GM23338 (cell line): ENCODE results near the gene TRAF3. TPM values are rescaled to one million over a fixed set of nuclear protein-coding genes. Genes with fewer than 3 reads are reported as not detected.

Source experiments
- ATAC-seq: fragments of 200-7000 bp; cut with Tn5 transposase; 3 replicates; pipeline ENCODE4 v1.9.1; 2020
- DNase-seq: peaks from one replicate; pipeline ENCODE4 v3.0.0-alpha.2; 2015; ENCODE audit warnings: low spot score
- H2AFZ ChIP-seq: fragments of 200-600 bp; sonication (generic); 2 replicates; pipeline ENCODE4 v1.8.0; 2016; ENCODE audit warnings: antibody characterized with exemption, mild to moderate bottlenecking, moderate library complexity
- H3F3A ChIP-seq: fragments of 200-600 bp; sonication (generic); replicated peaks from 2 replicates; pipeline ENCODE4 v1.8.0; 2017; ENCODE audit warnings: antibody characterized with exemption, mixed run types, low read depth
- H3K27ac ChIP-seq: fragments of 200-600 bp; sonication (generic); 2 replicates; pipeline ENCODE4 v1.6.1; 2016; ENCODE audit warnings: low read depth
- H3K27me3 ChIP-seq: fragments of 200-600 bp; sonication (generic); 2 replicates; pipeline ENCODE4 v1.8.0; 2016; ENCODE audit warnings: mild to moderate bottlenecking, mixed run types, moderate library complexity; ENCODE audit not compliant: insufficient read depth
- H3K36me3 ChIP-seq: fragments of 200-600 bp; sonication (generic); 2 replicates; pipeline ENCODE4 v1.8.0; 2016; ENCODE audit warnings: mild to moderate bottlenecking; ENCODE audit not compliant: insufficient read depth
- H3K4me1 ChIP-seq: fragments of 200-600 bp; sonication (generic); 2 replicates; pipeline ENCODE4 v1.8.0; 2016; ENCODE audit warnings: mild to moderate bottlenecking, moderate library complexity; ENCODE audit not compliant: insufficient read depth
- H3K4me2 ChIP-seq: fragments of 200-600 bp; sonication (generic); 2 replicates; pipeline ENCODE4 v1.7.1; 2017; ENCODE audit warnings: mixed run types
- H3K4me3 ChIP-seq: fragments of 200-600 bp; sonication (generic); 2 replicates; pipeline ENCODE4 v1.6.1; 2016; ENCODE audit warnings: mixed run types
- H3K79me2 ChIP-seq: fragments of 200-600 bp; sonication (generic); replicated peaks from 2 replicates; pipeline ENCODE4 v1.8.0; 2017; ENCODE audit warnings: mild to moderate bottlenecking; ENCODE audit not compliant: insufficient read depth
- H3K9me2 ChIP-seq: fragments of 200-600 bp; sonication (generic); 2 replicates; pipeline ENCODE4 v1.8.0; 2017; ENCODE audit not compliant: insufficient read depth
- H4K20me1 ChIP-seq: fragments of 200-600 bp; sonication (generic); replicated peaks from 2 replicates; pipeline ENCODE4 v1.8.0; 2017; ENCODE audit warnings: mild to moderate bottlenecking; ENCODE audit not compliant: insufficient read depth
- H3K27ac Mint-ChIP-seq: 2 replicates; pipeline ENCODE4 v1.8.0; 2020; ENCODE audit warnings: inconsistent platforms, mild to moderate bottlenecking, moderate library complexity, mixed read lengths
- H3K27me3 Mint-ChIP-seq: 3 replicates; pipeline ENCODE4 v1.8.0; 2022; ENCODE audit warnings: low read depth, mild to moderate bottlenecking, moderate library complexity, mixed read lengths, inconsistent platforms; ENCODE audit not compliant: insufficient read depth, poor library complexity
- H3K36me3 Mint-ChIP-seq: 3 replicates; pipeline ENCODE4 v1.8.0; 2021; ENCODE audit warnings: low read depth, mild to moderate bottlenecking, inconsistent platforms, moderate library complexity, mixed read lengths
- H3K4me1 Mint-ChIP-seq: 3 replicates; pipeline ENCODE4 v1.8.0; 2020; ENCODE audit warnings: mild to moderate bottlenecking, inconsistent platforms, mixed read lengths
- H3K4me3 Mint-ChIP-seq: 3 replicates; pipeline ENCODE4 v1.8.0; 2021; ENCODE audit warnings: moderate library complexity, mild to moderate bottlenecking, inconsistent platforms, mixed read lengths
- H3K9me3 Mint-ChIP-seq: 3 replicates; pipeline ENCODE4 v1.8.0; 2020; ENCODE audit warnings: moderate library complexity, mild to moderate bottlenecking, inconsistent platforms, mixed read lengths
- EZH2 ChIP-seq: fragments of 200-600 bp; sonication (generic); IDR thresholded peaks from one replicate; pipeline ENCODE4 v1.8.0; 2017; ENCODE audit warnings: antibody characterized with exemption, mild to moderate bottlenecking, low read depth; ENCODE audit not compliant: unreplicated experiment
- JUNB ChIP-seq: IDR thresholded peaks from one replicate; pipeline ENCODE4 v1.6.1; 2016; ENCODE audit warnings: antibody characterized with exemption; ENCODE audit not compliant: unreplicated experiment
- POLR2AphosphoS5 ChIP-seq: IDR thresholded peaks from 2 replicates; pipeline ENCODE4 v1.6.1; 2016; ENCODE audit warnings: antibody characterized with exemption, low read depth
- REST ChIP-seq: IDR thresholded peaks from one replicate; pipeline ENCODE4 v1.6.1; 2018; ENCODE audit warnings: antibody characterized with exemption; ENCODE audit not compliant: unreplicated experiment
- STAT1 ChIP-seq: IDR thresholded peaks from one replicate; pipeline ENCODE4 v1.6.1; 2016; ENCODE audit warnings: antibody characterized with exemption; ENCODE audit not compliant: unreplicated experiment
- ZNF331 ChIP-seq: fragments of 250-450 bp; sonication (Bioruptor Pico); IDR thresholded peaks from 2 replicates; pipeline ENCODE4 v1.5.0; 2020; ENCODE audit warnings: low read depth, mild to moderate bottlenecking, moderate library complexity
- polyA plus RNA-seq: library from polyadenylated mRNA; unstranded; fragments of >200 nt; fragmentation: Nextera tagmentation; extraction: Ambion mirVana; gene quantifications from 2 replicates; pipeline ENCODE4 v1.2.1, GENCODE V29; 2016
- total RNA-seq: library from RNA; depleted of rRNA; stranded (reverse); fragments of >200 nt; shearing (Covaris generic); gene quantifications from 2 replicates; pipeline ENCODE4 v1.2.3, GENCODE V29; 2014

Gene TRAF3
- total and polyA plus RNA-seq, 2 experiments from 2014 or later: 3.7 to 9.3 TPM

- Mint-ChIP-seq H3K27me3 (peaks cover 2% of the 10 kb centered on the region), H3K9me3 (no peaks in the 10 kb centered on the region; the same call in 1 of the 3 replicates), H3K27ac (0 out of 2 replicates have a peak overlapping the region, but pooled peaks have one; percentile 47), H3K36me3 (no peaks in the 10 kb centered on the region), H3K4me3 (no peak overlapping the region), H3K4me1 (no peaks in the 10 kb centered on the region)
- Histone ChIP-seq H3K27ac (peak overlapping the region; percentile 39; the same call in 1 of the 2 replicates), H3K4me1 (no peaks in the 10 kb centered on the region), H3K27me3 (no peaks in the 10 kb centered on the region), H3K4me2 (no peak overlapping the region), H4K20me1 (no peaks in the 10 kb centered on the region; the same call in 1 of the 2 replicates), H3K4me3 (no peak overlapping the region), H3K79me2 (no peaks in the 10 kb centered on the region), H3F3A (0 out of 2 replicates have a peak, but pooled peaks cover 7% of the 10 kb centered on the region), H3K36me3 (no peaks in the 10 kb centered on the region), H2AFZ (no peak overlapping the region), H3K9me2 (no peaks in the 10 kb centered on the region)
- TF ChIP-seq STAT1 (no peak), POLR2AphosphoS5 (no peak), REST (no peak), JUNB (no peak)
- no peak; the same call in 2 of the 3 replicates for ATAC-seq
- no peak for DNase-seq
These were observed 136.3 kb downstream of the TRAF3 start for GRCh38 chr14:102913341-102914211.

GRCh38 chr14:102914474-102915291 lies 137.4 kb downstream of the TRAF3 start:
- no peak overlapping the region for H3K4me3 Mint-ChIP-seq
- no peaks in the 10 kb centered on the region for H3K36me3 Mint-ChIP-seq
- no peaks in the 10 kb centered on the region for H3K4me1 ChIP-seq
- H3K36me3 ChIP-seq: no peaks in the 10 kb centered on the region
- no peak for ATAC-seq
- no peak overlapping the region for H3K27ac ChIP-seq
- H4K20me1 ChIP-seq: no peaks in the 10 kb centered on the region; the same call in 1 of the 2 replicates
- H3K4me2 ChIP-seq: no peak overlapping the region
- H3K27ac Mint-ChIP-seq: no peak overlapping the region
- H2AFZ ChIP-seq: no peak overlapping the region
- DNase-seq: no peak
- 0 out of 2 replicates have a peak, but pooled peaks cover 7% of the 10 kb centered on the region for H3F3A ChIP-seq
- H3K27me3 Mint-ChIP-seq: peaks cover 2% of the 10 kb centered on the region
- H3K9me3 Mint-ChIP-seq: no peaks in the 10 kb centered on the region; the same call in 2 of the 3 replicates
- H3K79me2 ChIP-seq: no peaks in the 10 kb centered on the region
- H3K4me3 ChIP-seq: no peak overlapping the region
- H3K4me1 Mint-ChIP-seq: no peaks in the 10 kb centered on the region
- H3K9me2 ChIP-seq: no peaks in the 10 kb centered on the region
- H3K27me3 ChIP-seq: no peaks in the 10 kb centered on the region
- TF ChIP-seq EZH2 (no peak), ZNF331 (no peak), REST (no peak)
